Activated CD8-positive, alpha-beta memory T cell treated with anti-CD3 and anti-CD28 coated beads, Interleukin-2, amount 50 U/mL, for 1 hour (primary cell): Measurements from ENCODE around the gene HMX1.

Experiments used
- DNase-seq: peaks from one replicate; pipeline ENCODE4 v3.0.0-alpha.2; 2020; ENCODE audit errors: extremely low read depth

The HMX1 gene

DNA sequence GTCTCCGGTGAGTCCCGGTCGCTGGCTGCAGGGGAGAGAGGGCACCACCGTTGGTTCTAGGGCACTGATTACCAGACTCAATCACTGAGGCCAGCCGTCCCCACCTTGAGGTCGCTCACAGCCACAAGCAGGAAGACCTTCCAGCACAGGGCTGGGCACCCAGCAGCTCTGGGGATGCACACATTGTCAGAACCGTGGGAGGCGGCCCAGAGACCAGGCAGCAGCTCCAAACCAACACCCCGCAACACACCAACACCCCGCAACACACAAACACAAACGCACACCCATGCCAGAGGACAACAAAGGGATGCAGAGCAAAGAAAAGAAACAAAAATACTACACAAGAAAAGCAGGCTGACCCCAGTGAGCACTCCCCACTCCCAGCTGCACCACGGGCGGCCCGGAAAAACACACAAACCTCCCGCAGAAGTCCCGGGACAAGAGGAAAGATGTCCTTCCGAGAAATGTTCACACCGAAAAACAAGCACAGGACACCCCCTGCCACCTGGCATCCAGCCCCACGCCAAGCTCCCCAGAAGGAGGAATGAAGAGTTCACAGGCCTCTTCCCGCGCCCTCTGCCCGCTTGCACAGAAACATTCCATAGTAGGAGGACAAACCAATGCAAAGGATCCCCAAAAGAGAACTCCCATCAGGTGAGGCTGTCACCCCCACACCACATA, 3.2 kb downstream of the HMX1 start:
- DNase-seq = no peak

DNA sequence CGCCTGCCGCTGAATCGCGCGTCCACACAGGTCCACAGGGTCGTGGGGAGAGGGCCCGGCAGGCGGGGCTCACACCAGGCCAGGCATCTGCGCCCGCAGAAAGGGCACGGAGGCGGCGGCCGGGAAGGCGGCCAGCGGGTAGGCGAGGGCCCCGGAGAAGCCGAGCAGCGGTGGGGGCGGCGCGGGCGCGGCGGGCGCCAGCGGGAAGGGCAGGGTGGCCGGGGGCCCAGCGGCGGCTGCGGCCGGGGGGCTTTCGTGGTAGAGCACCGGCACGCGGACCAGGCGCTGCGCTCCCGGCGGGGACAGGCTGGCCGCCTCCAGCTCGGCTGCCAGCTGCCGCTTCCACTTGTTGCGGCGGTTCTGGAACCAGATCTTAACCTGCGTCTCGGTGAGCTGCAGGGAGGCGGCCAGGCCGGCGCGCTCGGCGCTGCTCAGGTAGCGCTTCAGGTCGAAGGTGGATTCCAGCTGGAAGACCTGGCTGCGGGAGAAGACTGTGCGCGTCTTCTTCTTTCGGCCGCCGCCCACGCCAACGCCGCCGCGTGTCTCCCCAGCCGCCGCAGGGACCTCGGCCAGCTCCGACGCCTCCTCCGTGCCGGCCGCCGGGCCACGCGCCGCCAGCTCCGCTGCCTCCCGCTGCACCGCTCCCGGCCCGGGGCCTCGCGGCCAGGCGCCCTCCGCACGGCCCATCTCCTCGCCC, 3.9 kb downstream of the HMX1 start:
- no peak for DNase-seq

DNA sequence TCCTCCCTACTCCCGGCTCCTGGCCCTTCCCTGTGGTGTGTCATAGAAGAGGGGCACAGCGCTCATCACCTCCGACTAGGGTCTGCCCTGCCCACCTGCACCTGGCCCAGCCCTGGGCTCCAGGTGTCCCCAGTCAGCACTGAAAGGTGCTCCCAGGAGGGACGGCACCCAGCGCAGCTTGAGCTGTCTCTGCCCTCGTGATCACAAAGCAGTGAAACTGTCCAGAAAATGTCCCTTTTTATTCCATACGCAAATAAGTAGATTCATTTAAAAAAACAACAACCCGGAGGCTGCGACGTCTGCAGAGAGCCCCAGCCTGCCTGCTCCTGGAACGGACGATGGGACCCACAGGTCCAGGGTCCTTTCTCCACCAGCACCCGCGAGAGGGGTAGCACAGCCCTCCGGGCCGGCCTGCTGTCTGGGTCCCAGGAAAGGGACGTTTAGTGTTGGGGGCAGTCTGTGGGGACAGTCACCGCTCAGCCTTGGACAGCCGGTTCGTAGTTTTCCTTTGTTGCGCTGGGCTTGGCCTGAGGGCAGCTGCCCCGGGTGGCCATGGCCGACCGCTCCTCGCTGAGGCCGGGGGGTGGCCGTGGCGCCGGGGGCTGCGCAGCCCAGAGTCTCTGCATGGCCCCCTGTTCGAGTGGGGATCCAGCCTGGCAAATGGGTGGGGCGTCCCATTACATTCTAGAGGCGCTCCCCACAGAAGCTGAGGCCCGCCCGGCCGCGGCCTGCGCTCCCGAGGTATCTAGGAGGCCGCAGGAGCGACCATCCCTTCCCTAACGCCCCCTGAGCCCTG, 4.6 kb downstream of the HMX1 start:
- DNase-seq = no peak

DNA sequence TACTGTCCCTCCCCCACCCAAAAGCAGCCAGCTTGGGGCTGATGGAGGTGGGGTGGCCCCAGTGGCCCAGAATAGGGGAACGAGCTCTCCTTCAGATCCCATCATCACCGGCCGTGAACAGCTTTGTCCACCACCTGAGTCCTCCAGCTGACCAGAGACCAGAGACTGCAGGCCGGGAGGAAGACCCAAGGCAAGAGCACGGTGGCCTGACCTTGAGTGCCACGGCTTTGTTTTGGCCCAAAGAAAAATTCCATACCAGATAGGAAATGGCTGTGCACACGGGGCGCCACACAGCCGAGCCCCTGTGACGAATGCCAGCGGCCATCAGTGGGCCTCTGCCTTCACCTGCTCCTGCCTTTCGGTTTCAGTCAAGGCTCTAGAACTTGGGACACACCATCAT, 5.2 kb downstream of the HMX1 start:
- no peak for DNase-seq

DNA sequence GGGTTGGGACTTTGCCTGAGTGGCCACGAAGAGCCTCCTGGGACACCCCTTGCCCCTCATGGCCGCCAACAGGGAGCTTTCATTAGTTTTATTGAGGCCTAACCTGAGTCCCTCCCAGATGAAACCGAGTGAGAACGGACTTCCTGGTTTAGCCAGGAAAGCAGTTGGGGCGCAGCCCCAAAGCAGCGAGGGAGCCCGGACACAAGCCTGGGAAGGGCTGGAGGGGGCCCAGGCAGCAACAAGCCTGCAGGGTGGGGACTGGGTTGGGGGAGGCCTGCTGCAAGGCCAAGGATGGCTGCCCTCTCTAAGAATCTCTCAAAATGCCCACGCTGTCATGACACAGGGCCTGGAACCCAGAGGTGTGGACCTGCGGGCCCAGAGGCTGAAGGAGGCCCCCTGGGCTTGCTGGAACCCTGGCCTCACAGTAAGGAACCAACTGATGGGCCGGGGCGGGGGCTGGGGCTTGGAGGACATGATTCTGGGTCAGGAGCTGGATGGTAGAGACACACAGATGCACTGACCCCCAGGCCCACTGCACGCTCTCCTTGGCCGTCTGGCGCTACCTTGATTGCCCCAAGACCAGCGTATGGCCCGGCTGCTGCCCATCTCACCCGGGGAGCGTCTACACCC, 5.8 kb downstream of the HMX1 start:
- no peak for DNase-seq

DNA sequence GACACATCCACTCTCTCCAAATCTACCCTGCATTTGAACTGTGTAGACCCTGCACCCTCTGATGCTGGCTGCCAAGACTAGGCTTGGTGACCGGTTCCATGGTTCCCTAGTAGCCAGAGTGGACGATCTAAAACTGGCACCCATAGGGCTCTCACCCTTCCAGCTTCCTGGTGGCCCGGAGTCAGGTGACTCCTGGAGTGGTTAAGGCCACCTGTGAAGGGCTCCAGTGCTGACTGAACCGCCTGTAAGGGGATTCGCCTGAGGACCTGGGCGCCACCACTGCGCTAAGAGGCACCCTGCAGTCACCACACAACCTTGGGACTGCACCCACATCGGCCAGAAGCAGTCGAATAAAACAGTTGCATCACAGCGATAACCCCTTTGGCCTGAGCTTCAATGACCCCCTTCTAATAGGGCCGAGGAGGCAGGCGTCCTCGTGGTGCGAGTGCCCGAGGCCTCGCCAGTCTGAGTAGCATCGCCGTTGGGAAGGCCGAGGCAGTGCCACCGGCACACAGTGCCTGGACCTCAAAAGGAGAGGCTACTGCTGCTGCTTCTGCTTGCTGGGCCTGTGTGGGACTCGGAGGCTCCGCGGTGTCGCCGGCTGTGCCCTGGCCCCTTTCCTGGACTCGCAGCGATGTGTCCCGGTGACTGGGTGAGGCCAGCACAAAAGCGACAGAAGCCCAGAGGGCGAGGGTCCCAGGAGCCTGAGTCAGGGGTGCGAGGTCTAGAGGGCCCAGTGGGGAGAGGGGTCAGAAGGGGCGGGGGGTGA, 6.5 kb downstream of the HMX1 start:
- DNase-seq = no peak

DNA sequence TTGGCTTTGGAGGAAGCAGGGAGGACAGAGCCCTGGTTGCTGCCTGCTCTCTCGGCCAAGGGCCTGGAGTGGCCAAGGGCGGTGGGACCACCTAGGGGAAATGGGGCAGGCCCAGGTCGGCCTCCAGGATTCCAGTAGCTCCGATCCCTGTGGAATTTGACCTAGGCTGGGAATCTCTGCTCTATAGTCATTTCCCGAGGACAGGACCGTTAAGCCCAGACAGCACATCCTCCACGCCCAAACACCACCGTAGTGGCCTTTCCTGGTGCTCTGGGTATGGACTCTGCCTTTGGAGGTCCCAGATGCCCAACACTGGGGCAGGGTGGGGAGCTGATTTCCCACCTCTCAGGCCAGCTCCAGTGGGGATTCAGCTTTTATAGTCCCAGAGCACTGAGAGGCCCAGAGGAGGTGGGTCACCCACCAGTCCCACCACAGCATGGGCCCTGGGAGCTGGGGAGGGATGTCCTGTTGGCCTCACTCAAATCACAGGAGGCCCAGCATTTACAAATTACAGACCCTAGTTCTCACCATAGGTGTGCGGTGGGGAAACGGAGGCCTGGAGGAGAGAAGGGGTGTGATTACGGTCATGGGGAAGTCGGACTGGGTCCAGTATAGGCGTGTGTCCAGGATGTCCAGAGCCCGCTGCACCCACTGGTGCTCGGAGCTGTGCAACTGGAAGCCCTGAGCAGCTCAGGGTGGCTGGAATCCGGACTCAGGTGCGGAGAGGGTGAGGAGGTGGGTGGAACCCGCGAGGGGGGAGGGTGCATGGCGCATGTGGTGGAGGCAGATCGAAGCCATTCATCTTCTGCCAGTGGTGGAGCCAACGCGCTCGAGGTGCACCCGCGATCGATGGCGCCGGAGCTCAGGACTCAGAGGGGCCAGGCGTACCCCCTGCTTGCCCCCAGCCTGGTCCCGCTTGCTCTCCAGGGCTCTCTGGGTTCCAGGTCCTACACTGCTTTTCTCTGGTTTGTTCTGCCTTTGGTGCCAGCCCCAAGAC, 7.7 kb downstream of the HMX1 start:
- no peak for DNase-seq

DNA sequence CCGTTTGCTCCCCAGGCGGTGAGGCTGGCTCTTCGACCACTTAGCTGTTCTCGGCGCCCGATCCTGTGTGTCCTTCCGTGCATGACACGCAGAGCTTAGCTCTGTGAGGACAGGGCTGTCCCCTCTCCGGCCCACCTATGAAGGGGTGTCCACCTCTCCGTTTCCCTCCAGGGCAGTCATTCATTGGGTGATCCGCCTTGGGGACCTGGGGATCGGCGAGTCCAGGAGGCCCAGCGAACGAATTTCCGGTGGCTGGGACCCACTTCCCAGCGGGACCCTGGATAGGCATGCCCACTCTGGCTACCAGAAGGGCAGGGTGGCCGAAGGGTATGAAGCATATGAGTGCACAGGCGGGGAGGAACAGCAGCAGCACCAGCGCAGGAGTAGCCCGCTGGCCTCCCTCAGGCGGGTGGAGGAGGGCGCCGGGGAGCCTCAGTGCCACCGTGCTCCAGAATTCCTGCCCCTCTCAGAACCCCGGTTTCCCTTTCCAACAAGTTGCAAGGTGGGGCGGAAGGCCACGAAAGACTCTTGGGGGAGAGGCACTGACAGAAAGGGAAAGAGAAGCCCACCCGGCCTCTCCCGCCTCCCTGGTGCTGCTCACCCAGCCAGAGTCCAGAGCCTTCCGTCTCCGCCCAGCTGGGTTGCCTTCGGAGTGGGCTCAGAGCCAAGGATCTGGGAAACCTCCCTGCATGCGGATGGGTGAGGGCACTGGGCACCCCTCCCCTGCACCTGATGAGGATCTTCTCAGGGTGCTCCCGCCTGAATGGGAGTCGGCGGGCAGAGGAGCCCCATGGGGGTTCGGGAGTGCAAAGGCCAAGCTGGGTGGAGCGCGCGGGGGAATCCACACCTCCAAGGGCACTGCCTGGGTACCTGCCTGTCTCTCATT, 8.6 kb downstream of the HMX1 start:
- DNase-seq = no peak

DNA sequence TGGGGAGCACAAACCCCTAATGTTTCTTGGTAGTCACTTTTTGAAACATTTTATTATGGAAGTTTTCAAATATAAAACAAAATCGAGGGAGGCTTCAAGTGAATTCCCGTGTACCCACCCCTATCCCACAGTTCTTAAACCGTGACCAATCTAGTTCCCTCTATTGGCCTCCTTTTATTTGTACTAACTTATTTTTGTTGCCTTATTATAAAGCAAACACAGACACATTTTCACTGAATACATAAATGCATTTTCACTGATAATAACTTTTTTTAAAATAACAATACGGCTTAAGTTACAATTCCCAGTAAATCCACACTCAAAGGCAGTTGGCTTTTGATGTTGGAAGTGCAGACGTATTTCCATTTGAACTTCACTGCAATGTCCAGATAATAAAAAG, 9.3 kb downstream of the HMX1 start:
- no peak for DNase-seq

DNA sequence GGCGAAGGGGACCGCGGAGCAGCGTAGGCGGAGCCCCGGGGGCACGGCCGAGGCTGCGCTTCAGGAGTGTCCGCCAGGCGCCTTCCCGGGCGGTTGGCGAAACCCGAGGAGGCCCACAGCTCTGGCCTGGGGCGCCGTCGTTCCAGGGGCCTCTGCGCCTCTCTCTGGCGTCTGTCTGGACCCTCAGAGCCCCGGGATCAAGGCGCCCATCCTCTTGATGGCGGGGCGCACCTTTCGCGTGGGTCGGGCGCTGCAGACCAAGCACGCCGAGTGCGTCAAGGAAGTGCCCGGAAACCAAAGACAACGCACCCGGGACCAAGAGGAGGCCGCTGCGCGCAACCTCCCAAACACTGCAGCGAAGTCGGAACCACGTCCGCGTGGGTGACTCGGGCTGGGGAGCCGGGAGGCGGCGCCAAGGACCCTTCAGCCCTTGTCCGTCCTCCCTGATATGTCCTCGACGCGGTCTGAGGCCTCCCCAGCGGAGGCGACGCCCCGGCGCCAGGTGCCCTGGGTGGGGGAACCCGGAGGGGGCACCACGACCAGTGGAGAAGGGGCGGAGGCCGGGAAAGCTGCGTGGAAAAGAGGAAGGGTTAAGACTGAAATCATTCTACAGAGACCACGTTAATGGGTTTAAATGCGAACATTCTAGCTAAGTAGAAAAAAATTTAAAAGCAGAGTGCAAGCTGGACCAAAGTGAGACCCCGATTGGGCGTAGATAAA, 9.9 kb downstream of the HMX1 start:
- DNase-seq = no peak

DNA sequence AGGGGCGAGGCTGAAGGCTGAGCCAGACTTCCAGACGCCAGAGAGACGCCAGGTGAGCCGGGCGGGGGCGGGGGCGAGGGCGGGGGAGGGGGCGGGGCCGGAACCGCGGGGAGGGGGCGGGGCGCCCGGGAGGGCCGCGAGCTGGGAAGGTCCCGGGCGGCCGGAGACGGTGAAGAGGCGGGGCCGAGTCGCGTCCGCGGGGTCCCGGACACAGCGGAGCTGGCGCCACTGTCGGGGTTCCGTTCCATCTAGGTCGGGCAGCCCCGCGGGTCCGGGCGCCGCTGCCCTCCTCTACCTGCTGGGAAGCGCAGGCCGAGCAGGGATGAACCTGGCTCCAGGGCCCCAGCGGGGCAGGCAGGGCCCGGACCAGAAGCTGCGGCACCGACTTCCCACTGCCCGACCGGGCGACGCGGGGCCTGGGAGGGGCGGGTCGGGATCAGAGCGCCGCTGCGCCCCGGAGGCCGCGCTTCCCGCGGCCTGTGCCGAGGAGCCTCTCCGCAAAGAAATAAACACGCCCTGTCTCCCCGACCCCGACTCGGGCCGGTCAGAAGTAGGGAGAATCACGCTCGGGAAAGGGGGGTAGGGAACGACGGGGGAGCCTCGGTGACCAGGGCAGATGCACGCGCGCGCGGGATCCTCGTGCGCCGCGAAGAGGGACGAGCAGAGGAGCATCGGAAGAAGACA, 10.6 kb downstream of the HMX1 start:
- no peak for DNase-seq

DNA sequence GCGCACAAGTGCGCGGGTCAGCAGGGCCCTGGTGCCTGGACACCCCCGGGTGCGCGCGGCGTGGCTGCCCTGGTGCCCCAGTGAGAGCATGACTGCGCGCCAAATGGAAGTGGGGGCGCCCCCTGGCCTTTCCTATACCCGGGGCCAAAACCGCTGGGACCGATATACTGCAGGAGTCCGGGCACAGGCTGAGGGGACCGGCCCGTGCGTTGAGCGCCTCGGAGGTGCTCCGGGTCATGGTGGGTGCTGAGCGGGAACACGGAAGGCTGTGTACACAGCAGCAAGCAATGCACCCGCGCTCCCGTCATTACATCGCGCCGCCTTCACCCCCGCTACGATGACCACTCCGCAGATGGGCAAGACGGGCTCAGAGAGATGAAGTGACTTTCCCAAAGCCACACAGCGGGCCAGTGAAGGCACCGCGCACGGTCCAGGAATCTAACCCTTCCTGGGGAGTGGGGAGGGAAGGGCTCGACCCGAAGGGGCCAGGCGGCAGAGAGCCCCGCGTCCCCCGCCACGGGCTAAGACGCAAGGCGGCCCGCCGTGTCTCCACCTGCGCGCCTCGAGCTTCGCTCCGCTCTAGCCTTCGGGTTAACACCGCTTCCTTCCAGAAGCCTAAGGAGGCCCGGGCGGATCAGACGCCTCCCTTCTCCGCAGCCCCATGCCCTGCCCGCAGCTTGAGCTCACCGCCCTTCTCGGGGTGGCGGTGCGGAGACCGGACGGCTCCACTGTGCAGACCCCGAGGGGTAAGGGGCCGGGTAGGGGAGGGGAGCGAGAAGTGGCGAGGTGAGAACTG, 11.3 kb downstream of the HMX1 start:
- no peak for DNase-seq

DNA sequence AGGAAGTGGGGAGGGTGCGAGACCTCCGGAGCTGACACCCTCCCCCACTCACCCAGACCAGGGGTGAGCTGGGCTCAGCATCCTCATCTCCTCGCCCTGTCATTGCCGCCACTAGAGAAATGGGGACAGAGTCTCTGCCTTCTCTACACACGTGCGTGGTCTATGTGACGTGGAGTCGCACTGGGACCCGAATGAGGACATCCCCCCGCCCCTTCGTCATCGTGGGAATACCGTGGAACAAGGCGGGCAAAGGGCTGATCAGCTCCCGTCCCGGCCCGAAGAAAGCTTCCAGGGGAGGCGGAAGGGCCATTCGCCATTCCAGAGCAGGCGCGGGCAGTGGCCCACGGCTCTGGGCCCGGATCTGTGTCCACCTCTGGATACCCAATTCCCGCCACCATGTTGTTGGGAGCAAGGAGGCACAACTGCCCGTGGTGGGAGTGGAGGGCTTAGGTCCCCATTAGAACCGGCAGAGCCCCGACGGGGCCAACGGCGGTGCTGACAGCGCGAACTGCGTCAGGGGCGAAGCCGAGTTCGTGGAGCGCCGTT, 12.0 kb downstream of the HMX1 start:
- DNase-seq = no peak

DNA sequence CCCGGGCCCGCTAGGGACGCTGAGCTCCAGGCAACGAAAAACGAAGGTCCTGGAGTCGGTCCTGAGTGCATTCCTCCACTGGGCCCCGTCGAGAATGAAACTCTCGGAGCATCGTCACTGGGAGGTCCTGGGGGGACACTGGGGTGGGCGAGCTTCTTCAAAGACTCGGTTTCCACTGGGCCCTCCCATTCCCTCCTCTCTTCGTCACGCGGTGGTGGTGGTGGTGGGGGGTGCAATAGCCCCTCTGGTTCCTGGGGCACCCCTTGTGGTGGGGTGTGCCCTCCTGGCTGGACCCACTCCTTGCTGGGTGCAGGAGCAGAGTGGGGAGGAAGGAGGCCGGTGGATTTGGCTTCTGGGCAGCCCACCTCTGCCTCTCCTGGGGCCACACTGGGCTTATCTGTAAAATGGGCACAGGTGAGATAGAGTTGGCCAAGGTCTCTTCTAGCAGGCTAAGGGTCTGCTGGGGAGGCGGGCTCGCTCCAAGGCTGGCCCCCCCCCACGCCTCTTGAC, 12.9 kb downstream of the HMX1 start:
- DNase-seq = no peak

DNA sequence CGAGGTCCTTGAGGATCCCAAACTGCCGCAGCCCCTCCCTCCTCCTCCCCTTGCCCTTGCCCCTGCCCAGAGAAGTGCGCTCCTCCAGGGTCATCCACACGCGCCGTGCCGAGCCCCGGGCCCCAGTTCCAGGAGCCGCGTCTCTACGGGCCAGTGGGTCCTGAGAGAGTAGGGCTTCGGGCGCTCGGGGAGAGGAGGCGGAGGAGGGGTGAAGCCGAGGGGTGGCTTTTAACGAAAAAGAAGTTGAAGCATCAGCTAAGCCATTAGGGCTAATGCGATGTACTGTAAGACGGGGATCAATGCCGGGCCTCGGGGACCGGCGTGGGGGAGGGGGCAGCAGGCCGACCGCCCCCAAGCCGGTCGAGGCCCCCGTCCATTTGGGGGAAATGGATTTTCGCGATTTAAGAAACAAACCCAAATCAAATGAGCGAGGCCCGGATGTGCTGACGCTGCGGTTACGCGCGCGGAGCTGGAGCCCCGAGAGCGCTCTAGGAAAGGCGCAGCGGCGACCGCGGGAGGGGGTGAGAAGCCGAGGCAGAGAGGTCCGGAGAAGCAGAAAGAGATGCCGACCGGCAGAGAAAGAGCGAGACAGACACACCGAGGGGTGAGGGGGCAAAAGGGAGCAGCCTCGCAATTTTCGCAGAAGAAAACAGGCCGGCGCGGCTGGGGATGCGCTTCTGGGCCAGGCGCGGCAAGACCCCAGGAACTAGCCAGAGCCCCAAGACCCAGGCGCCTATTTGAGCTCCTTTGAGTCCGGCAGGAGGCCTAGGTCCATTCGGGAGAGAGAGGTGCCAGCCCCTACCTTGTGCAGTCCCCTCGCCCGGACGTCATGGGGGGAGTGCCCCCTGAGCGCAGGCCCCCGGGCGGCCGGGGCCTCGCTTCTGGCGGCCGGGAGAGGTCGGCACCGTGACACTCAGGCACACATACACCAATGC, 13.6 kb downstream of the HMX1 start:
- DNase-seq = no peak
